MM.1S (cell line): ENCODE results near the gene PGR.

Experiments
- DNase-seq: peaks from one replicate; pipeline ENCODE4 v3.0.0-alpha.2; 2015
- H2AFZ ChIP-seq: fragments of 300-600 bp; sonication (generic); 2 replicates; pipeline ENCODE4 v1.6.0; 2016; ENCODE audit warnings: antibody characterized with exemption, low read length
- H3F3A ChIP-seq: fragments of 300-600 bp; sonication (generic); 2 replicates; pipeline ENCODE4 v1.6.1; 2016; ENCODE audit warnings: mild to moderate bottlenecking, antibody characterized with exemption, low read length, moderate library complexity, mixed read lengths; ENCODE audit not compliant: insufficient read depth
- H3K27ac ChIP-seq: fragments of 300-600 bp; sonication (generic); 2 replicates; pipeline ENCODE4 v1.5.1; 2016; ENCODE audit warnings: mild to moderate bottlenecking, low read length
- H3K27me3 ChIP-seq: fragments of 300-600 bp; sonication (generic); replicated peaks from 2 replicates; pipeline ENCODE4 v1.6.0; 2016; ENCODE audit warnings: low read length; ENCODE audit not compliant: insufficient read depth
- H3K36me3 ChIP-seq: fragments of 300-600 bp; sonication (generic); replicated peaks from 2 replicates; pipeline ENCODE4 v1.6.1; 2016; ENCODE audit warnings: mild to moderate bottlenecking, low read length, mixed read lengths; ENCODE audit not compliant: insufficient read depth
- H3K4me1 ChIP-seq: fragments of 300-600 bp; sonication (generic); 2 replicates; pipeline ENCODE4 v1.6.1; 2016; ENCODE audit warnings: low read length, mixed read lengths
- H3K4me2 ChIP-seq: fragments of 300-600 bp; sonication (generic); 2 replicates; pipeline ENCODE4 v1.6.0; 2016; ENCODE audit warnings: low read depth, low read length
- H3K4me3 ChIP-seq: fragments of 300-600 bp; sonication (generic); 2 replicates; pipeline ENCODE4 v1.5.1; 2016; ENCODE audit warnings: low read length, mixed read lengths
- H3K79me2 ChIP-seq: fragments of 300-600 bp; sonication (generic); 2 replicates; pipeline ENCODE4 v1.6.1; 2016; ENCODE audit warnings: mixed run types, low read length, mixed read lengths
- H3K9ac ChIP-seq: fragments of 300-600 bp; sonication (generic); 2 replicates; pipeline ENCODE4 v1.6.1; 2016; ENCODE audit warnings: low read length, mixed read lengths
- H3K9me2 ChIP-seq: fragments of 300-600 bp; sonication (generic); replicated peaks from 2 replicates; pipeline ENCODE4 v1.6.1; 2016; ENCODE audit warnings: mild to moderate bottlenecking, low read length, mixed read lengths; ENCODE audit not compliant: insufficient read depth
- H3K9me3 ChIP-seq: fragments of 300-600 bp; sonication (generic); replicated peaks from 2 replicates; pipeline ENCODE4 v1.6.1; 2016; ENCODE audit warnings: mild to moderate bottlenecking, low read length, mixed read lengths; ENCODE audit not compliant: insufficient read depth
- H4K20me1 ChIP-seq: fragments of 300-600 bp; sonication (generic); 2 replicates; pipeline ENCODE4 v1.6.1; 2016; ENCODE audit warnings: mild to moderate bottlenecking, low read length, moderate library complexity, mixed read lengths; ENCODE audit not compliant: insufficient read depth
- EZH2 ChIP-seq: fragments of 300-600 bp; sonication (generic); optimal IDR thresholded peaks from 2 replicates; pipeline ENCODE3; 2017; ENCODE audit warnings: low read depth, mild to moderate bottlenecking, antibody characterized with exemption, low read length, mixed read lengths
- EZH2phosphoT487 ChIP-seq: fragments of 300-600 bp; sonication (generic); IDR thresholded peaks from 2 replicates; pipeline ENCODE4 v1.6.1; 2018; ENCODE audit warnings: antibody characterized with exemption, low read length
- TF ChIP-seq, protein P1 (sequence below): fragments of 300-600 bp; sonication (generic); IDR thresholded peaks from 2 replicates; pipeline ENCODE4 v1.5.1; 2016; ENCODE audit warnings: antibody characterized with exemption, low read length, mixed read lengths

PGR gene

DNA sequence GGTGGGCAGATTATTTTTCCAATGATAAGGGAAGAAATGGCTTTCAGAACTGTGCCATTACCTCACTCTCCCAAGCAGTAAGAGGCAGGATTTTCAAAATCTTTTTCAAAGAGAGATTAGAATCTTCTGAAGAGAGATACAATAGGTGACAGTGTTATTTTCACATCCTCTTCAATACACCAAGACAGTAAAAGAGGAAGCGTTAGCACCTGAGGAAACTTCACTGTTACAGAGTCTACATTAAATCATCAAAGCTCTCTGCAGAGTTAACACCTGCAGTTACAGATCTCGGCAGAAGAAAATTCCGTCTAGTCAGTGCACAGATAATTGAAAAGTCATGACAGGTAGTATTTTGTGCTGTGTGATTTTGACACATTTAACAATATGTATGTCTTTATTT, 144.9 kb downstream of the PGR start:
- DNase-seq: peak; percentile 44
- H3K4me1 ChIP-seq: no peaks in the 10 kb centered on the region
- no peaks in the 10 kb centered on the region for H3K27me3 ChIP-seq
- no peak overlapping the region for H3K4me2 ChIP-seq
- H2AFZ ChIP-seq: no peak overlapping the region
- H3K36me3 ChIP-seq: no peaks in the 10 kb centered on the region
- TF ChIP-seq EZH2 (no peak), EZH2phosphoT487 (no peak)
- TF ChIP-seq, protein P1, sequence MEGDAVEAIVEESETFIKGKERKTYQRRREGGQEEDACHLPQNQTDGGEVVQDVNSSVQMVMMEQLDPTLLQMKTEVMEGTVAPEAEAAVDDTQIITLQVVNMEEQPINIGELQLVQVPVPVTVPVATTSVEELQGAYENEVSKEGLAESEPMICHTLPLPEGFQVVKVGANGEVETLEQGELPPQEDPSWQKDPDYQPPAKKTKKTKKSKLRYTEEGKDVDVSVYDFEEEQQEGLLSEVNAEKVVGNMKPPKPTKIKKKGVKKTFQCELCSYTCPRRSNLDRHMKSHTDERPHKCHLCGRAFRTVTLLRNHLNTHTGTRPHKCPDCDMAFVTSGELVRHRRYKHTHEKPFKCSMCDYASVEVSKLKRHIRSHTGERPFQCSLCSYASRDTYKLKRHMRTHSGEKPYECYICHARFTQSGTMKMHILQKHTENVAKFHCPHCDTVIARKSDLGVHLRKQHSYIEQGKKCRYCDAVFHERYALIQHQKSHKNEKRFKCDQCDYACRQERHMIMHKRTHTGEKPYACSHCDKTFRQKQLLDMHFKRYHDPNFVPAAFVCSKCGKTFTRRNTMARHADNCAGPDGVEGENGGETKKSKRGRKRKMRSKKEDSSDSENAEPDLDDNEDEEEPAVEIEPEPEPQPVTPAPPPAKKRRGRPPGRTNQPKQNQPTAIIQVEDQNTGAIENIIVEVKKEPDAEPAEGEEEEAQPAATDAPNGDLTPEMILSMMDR: no peak
- H3F3A ChIP-seq: no peaks in the 10 kb centered on the region
- peak overlapping the region; percentile 5; the same call in 1 of the 2 replicates for H3K27ac ChIP-seq
- H3K79me2 ChIP-seq: no peaks in the 10 kb centered on the region
- H3K9me3 ChIP-seq: no peaks in the 10 kb centered on the region
- H3K9ac ChIP-seq: no peak overlapping the region
- H3K9me2 ChIP-seq: no peaks in the 10 kb centered on the region
- H4K20me1 ChIP-seq: no peaks in the 10 kb centered on the region
- no peak overlapping the region for H3K4me3 ChIP-seq

DNA sequence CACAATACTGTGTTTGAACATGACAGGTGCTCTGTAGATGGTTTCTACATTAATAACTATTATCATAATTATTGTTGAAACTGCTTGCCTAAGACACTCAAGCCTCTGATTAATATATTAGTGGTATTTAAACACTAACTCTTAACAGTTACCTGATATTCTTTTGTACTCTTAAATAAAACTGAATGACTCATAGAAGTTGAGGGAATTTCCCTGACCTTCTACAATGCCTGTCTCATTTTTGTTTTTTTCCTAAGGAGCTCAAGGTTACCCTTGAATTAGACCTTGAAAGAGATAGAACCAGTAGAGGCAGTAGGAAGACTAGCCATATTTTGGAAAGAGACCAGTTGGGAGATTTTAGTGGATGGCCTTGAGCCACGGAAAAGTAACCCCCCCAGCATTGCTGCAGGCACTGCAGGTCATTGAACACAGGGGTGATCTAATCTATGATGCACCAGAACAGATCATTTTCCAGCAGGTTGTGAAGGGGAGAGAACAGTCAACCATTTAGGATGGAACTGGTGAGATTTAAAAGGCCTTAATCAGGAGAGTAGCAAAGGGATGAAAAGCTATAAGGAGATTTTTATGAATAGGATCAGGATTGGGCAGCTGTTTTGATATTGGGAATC, 148.3 kb downstream of the PGR start:
- Histone ChIP-seq H3K9me2 (no peaks in the 10 kb centered on the region), H3K9me3 (no peaks in the 10 kb centered on the region), H3K79me2 (no peaks in the 10 kb centered on the region), H4K20me1 (no peaks in the 10 kb centered on the region), H3K27me3 (no peaks in the 10 kb centered on the region), H3K9ac (no peak overlapping the region), H2AFZ (no peak overlapping the region), H3K36me3 (no peaks in the 10 kb centered on the region), H3K4me1 (no peaks in the 10 kb centered on the region), H3F3A (no peaks in the 10 kb centered on the region), H3K27ac (no peak overlapping the region), H3K4me3 (no peak overlapping the region), H3K4me2 (no peak overlapping the region)
- no peak for DNase-seq
- TF ChIP-seq EZH2phosphoT487 (no peak), EZH2 (no peak)
- TF ChIP-seq, protein P1: no peak

DNA sequence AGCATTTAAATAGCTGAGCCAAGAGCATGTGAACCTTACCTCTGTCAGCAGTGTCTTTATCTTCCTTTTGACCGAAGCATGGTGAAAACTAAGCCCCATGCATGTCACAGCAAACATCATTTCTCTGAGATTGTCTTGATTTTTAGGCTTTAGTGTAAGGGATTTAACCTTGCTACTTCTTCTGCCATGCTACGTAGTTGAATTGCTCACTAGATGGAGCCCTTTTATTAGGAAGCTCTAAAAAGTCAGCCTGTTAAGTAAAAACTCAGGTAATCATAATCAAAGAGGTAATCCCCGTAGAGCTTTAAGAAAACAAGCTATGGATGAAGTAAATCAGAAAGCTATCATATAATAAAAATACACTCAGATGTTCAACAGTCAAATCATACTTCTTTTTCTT, 149.5 kb downstream of the PGR start:
- Histone ChIP-seq H2AFZ (no peak overlapping the region), H3K4me3 (no peak overlapping the region), H3K27ac (no peak overlapping the region), H3K9me3 (no peaks in the 10 kb centered on the region), H4K20me1 (no peaks in the 10 kb centered on the region), H3K27me3 (no peaks in the 10 kb centered on the region), H3F3A (no peaks in the 10 kb centered on the region), H3K9me2 (no peaks in the 10 kb centered on the region), H3K36me3 (no peaks in the 10 kb centered on the region), H3K79me2 (no peaks in the 10 kb centered on the region), H3K9ac (no peak overlapping the region), H3K4me1 (no peaks in the 10 kb centered on the region), H3K4me2 (no peak overlapping the region)
- TF ChIP-seq EZH2: no peak
- TF ChIP-seq, protein P1: peak; percentile 21
- DNase-seq: no peak
